Measurements from ENCODE around the gene ADGRA3. TPM values are rescaled to one million over a fixed set of nuclear protein-coding genes. Genes with fewer than 3 reads are reported as not detected.

The ADGRA3 gene
- total RNA-seq, 6 experiments from 2014 or later = 15.1 to 19.0 (median 17.7) TPM

- peaks cover 10% of the 10 kb centered on the region for H3K4me1 Mint-ChIP-seq (ENCODE audit: low read depth)
- peak overlapping the region; percentile 22; the same call in 1 of the 2 replicates for H3K4me3 Mint-ChIP-seq
- no peak overlapping the region; the same call in 1 of the 2 replicates for H3K27ac Mint-ChIP-seq
- peak; percentile 17 for DNase-seq
- no peaks in the 10 kb centered on the region for H3K9me3 Mint-ChIP-seq
- no peak for TF ChIP-seq CTCF (IDR thresholded peaks at IDR 0.05)
- peaks cover 5% of the 10 kb centered on the region; the same call in 1 of the 2 replicates for H3K36me3 Mint-ChIP-seq (ENCODE audit: low read depth)
- no peaks in the 10 kb centered on the region for H3K27me3 Mint-ChIP-seq (ENCODE audit: insufficient read depth)
These were observed 12.7 kb downstream of the ADGRA3 start for GRCh38 chr4:22502895-22503814.

GRCh38 chr4:22501715-22502095 is 14.2 kb downstream of the ADGRA3 start:
- no peaks in the 10 kb centered on the region for H3K9me3 Mint-ChIP-seq
- H3K4me3 Mint-ChIP-seq = peak overlapping the region; percentile 49
- no peak for DNase-seq
- H3K4me1 Mint-ChIP-seq (ENCODE audit: low read depth) = no peaks in the 10 kb centered on the region; the same call in none of the 2 replicates
- H3K27ac Mint-ChIP-seq = peak overlapping the region; percentile 54
- H3K36me3 Mint-ChIP-seq (ENCODE audit: low read depth) = peaks cover 5% of the 10 kb centered on the region; the same call in 1 of the 2 replicates
- TF ChIP-seq CTCF (IDR thresholded peaks at IDR 0.05) = no peak
- no peaks in the 10 kb centered on the region for H3K27me3 Mint-ChIP-seq (ENCODE audit: insufficient read depth)

GRCh38 chr4:22500831-22501714 is 14.8 kb downstream of the ADGRA3 start:
- Mint-ChIP-seq H3K27ac (peak overlapping the region; percentile 54), H3K4me3 (peak overlapping the region; percentile 49), H3K36me3 (ENCODE audit: low read depth) (peaks cover 7% of the 10 kb centered on the region; the same call in 1 of the 2 replicates), H3K9me3 (no peaks in the 10 kb centered on the region), H3K4me1 (ENCODE audit: low read depth) (peaks cover 5% of the 10 kb centered on the region), H3K27me3 (ENCODE audit: insufficient read depth) (no peaks in the 10 kb centered on the region)
- no peak for TF ChIP-seq CTCF (IDR thresholded peaks at IDR 0.05)
- DNase-seq = peak; percentile 74

GRCh38 chr4:22500128-22500611 is 15.7 kb downstream of the ADGRA3 start:
- Mint-ChIP-seq H3K4me1 (ENCODE audit: low read depth) (peaks cover 8% of the 10 kb centered on the region), H3K27me3 (ENCODE audit: insufficient read depth) (no peaks in the 10 kb centered on the region), H3K9me3 (no peaks in the 10 kb centered on the region), H3K4me3 (no peak overlapping the region), H3K36me3 (ENCODE audit: low read depth) (peaks cover 9% of the 10 kb centered on the region; the same call in 1 of the 2 replicates), H3K27ac (no peak overlapping the region)
- no peak for TF ChIP-seq CTCF (IDR thresholded peaks at IDR 0.05)
- DNase-seq = no peak

GRCh38 chr4:22498866-22499265 is 17.0 kb downstream of the ADGRA3 start:
- DNase-seq = no peak
- Mint-ChIP-seq H3K27me3 (ENCODE audit: insufficient read depth) (no peaks in the 10 kb centered on the region), H3K36me3 (ENCODE audit: low read depth) (peaks cover 9% of the 10 kb centered on the region; the same call in 1 of the 2 replicates), H3K4me3 (no peak overlapping the region), H3K9me3 (no peaks in the 10 kb centered on the region), H3K27ac (no peak overlapping the region), H3K4me1 (ENCODE audit: low read depth) (peaks cover 8% of the 10 kb centered on the region)
- no peak for TF ChIP-seq CTCF (IDR thresholded peaks at IDR 0.05)
